GM12872 (cell line): ENCODE data around the gene SRGAP1.

Experiments used
- CTCF ChIP-seq: IDR thresholded peaks from 3 replicates; pipeline ENCODE4 v1.5.1; 2011; ENCODE audit warnings: low read depth, mild to moderate bottlenecking, low read length, moderate library complexity; ENCODE audit not compliant: insufficient read depth

The SRGAP1 gene

GRCh38 chr12:63838411-63838810 lies 6.1 kb upstream of the SRGAP1 start:
- TF ChIP-seq CTCF = no peak

- no peak for TF ChIP-seq CTCF
These were observed 3.5 kb upstream of the SRGAP1 start for GRCh38 chr12:63841011-63841410.

- no peak for TF ChIP-seq CTCF
These were observed 2.9 kb upstream of the SRGAP1 start for GRCh38 chr12:63841571-63841970.

GRCh38 chr12:63843254-63843720 lies 1.2 kb upstream of the SRGAP1 start:
- TF ChIP-seq CTCF = no peak

- TF ChIP-seq CTCF = peak; percentile 88
These were observed 644 bp upstream of the SRGAP1 start for GRCh38 chr12:63843721-63844390.

- no peak for TF ChIP-seq CTCF
These were observed 1.2 kb downstream of the SRGAP1 start for GRCh38 chr12:63845726-63846125.

- TF ChIP-seq CTCF = no peak
These were observed 1.9 kb downstream of the SRGAP1 start for GRCh38 chr12:63846238-63846967.
